H1 (cell line): ENCODE measurements around the gene TFAP2A.

Experiments
- POLR2AphosphoS5 ChIP-seq: IDR thresholded peaks from 2 replicates; pipeline ENCODE4 v1.6.1; 2011; ENCODE audit warnings: low read depth, low read length
- TAF1 ChIP-seq: IDR thresholded peaks from 2 replicates; pipeline ENCODE4 v1.6.1; 2011; ENCODE audit warnings: mild to moderate bottlenecking, low read depth, low read length

- no peak for TF ChIP-seq TAF1
- no peak for TF ChIP-seq POLR2AphosphoS5
Measured at GRCh38 chr6:10414756-10415616, at the start of gene TFAP2A.
